ENCODE results near the gene IQSEC1.

The IQSEC1 gene

GRCh38 chr3:12948891-12949711 is 124.1 kb downstream of the IQSEC1 start:
- no peak for TF ChIP-seq CTCF (IDR thresholded peaks at IDR 0.05; ENCODE audit: extremely low read depth, missing control alignments)
- DNase-seq (ENCODE audit: low spot score), result peak; percentile 57

- TF ChIP-seq CTCF (IDR thresholded peaks at IDR 0.05; ENCODE audit: extremely low read depth, missing control alignments), result no peak
- no peak for DNase-seq (ENCODE audit: low spot score)
Measured at GRCh38 chr3:12948371-12948770, 124.9 kb downstream of the IQSEC1 start.

GRCh38 chr3:12947504-12948369 is 125.5 kb downstream of the IQSEC1 start:
- DNase-seq (ENCODE audit: low spot score), result no peak
- no peak for TF ChIP-seq CTCF (IDR thresholded peaks at IDR 0.05; ENCODE audit: extremely low read depth, missing control alignments)

- no peak for DNase-seq (ENCODE audit: low spot score)
- no peak for TF ChIP-seq CTCF (IDR thresholded peaks at IDR 0.05; ENCODE audit: extremely low read depth, missing control alignments)
Measured at GRCh38 chr3:12946649-12947316, 126.4 kb downstream of the IQSEC1 start.

GRCh38 chr3:12946251-12946648 is 127.0 kb downstream of the IQSEC1 start:
- DNase-seq (ENCODE audit: low spot score), result no peak
- TF ChIP-seq CTCF (IDR thresholded peaks at IDR 0.05; ENCODE audit: extremely low read depth, missing control alignments), result no peak

GRCh38 chr3:12944849-12945248 is 128.4 kb downstream of the IQSEC1 start:
- no peak for DNase-seq (ENCODE audit: low spot score)
- no peak for TF ChIP-seq CTCF (IDR thresholded peaks at IDR 0.05; ENCODE audit: extremely low read depth, missing control alignments)

All from GM20000 (cell line).